ENCODE measurements around the gene TSR3. TPM values are rescaled to one million over a fixed set of nuclear protein-coding genes. Genes with fewer than 3 reads are reported as not detected.

Gene TSR3
- total and polyA plus RNA-seq, 4 donors = 20.3 to 29.9 (median 28.9) TPM

GRCh38 chr16:1395444-1396031 lies 43.9 kb upstream of the TSR3 start:
- H3K4me1 ChIP-seq (ENCODE audit: control insufficient read depth in 4 of 4, insufficient read depth in 4 of 4, low read length in 3 of 4) = no peaks in the 10 kb centered on the region
- H3K9ac ChIP-seq (ENCODE audit: low read depth in 1 of 2, low read length in 2 of 2) = no peak overlapping the region
- H3K27me3 ChIP-seq (ENCODE audit: control insufficient read depth in 4 of 4, insufficient read depth in 4 of 4, low read length in 3 of 4) = no peaks in the 10 kb centered on the region
- no peak for DNase-seq (ENCODE audit: low spot score)
- H3K9me3 ChIP-seq (ENCODE audit: control insufficient read depth in 4 of 4, low read length in 3 of 4) = no peaks in the 10 kb centered on the region
- peaks cover 7 to 49% (median 22%) of the 10 kb centered on the region in 4 donors for H3K36me3 ChIP-seq (ENCODE audit: control insufficient read depth in 4 of 4, insufficient read depth in 3 of 4, low read depth in 1 of 4, low read length in 3 of 4)
- no peak overlapping the region for H3K4me3 ChIP-seq (ENCODE audit: low read depth in 1 of 3, low read length in 3 of 3)
- TF ChIP-seq CTCF (IDR thresholded peaks at IDR 0.05; ENCODE audit: low read depth, low read length, missing input control) (no peak), RAD21 (IDR thresholded peaks at IDR 0.05) (no peak), FOXA1 (IDR thresholded peaks at IDR 0.05) (no peak), NR2F2 (IDR thresholded peaks at IDR 0.05) (no peak), YY1 (IDR thresholded peaks at IDR 0.05) (no peak), REST (IDR thresholded peaks at IDR 0.05) (no peak), HNF4A (conservative IDR thresholded peaks at IDR 0.05) (no peak), JUND (IDR thresholded peaks at IDR 0.05) (no peak)
- H3K27ac ChIP-seq (ENCODE audit: low read depth in 1 of 2, low read length in 2 of 2) = no peak overlapping the region
- 94% methylated on average over 22 of the region's 22 CpGs for WGBS

GRCh38 chr16:1394367-1394951 lies 42.8 kb upstream of the TSR3 start:
- Histone ChIP-seq H3K4me1 (ENCODE audit: control insufficient read depth in 4 of 4, insufficient read depth in 4 of 4, low read length in 3 of 4) (no peaks in the 10 kb centered on the region), H3K27me3 (ENCODE audit: control insufficient read depth in 4 of 4, insufficient read depth in 4 of 4, low read length in 3 of 4) (no peaks in the 10 kb centered on the region), H3K9me3 (ENCODE audit: control insufficient read depth in 4 of 4, low read length in 3 of 4) (no peaks in the 10 kb centered on the region), H3K27ac (ENCODE audit: low read depth in 1 of 2, low read length in 2 of 2) (no peak overlapping the region), H3K36me3 (ENCODE audit: control insufficient read depth in 4 of 4, insufficient read depth in 3 of 4, low read depth in 1 of 4, low read length in 3 of 4) (peaks cover 12 to 54% (median 26%) of the 10 kb centered on the region in 4 donors), H3K4me3 (ENCODE audit: low read depth in 1 of 3, low read length in 3 of 3) (no peak overlapping the region), H3K9ac (ENCODE audit: low read depth in 1 of 2, low read length in 2 of 2) (no peak overlapping the region)
- DNase-seq (ENCODE audit: low spot score) = no peak
- no peak for TF ChIP-seq RXRA (IDR thresholded peaks at IDR 0.05)
- TF ChIP-seq GABPA (IDR thresholded peaks at IDR 0.05 in 1 of 2, conservative IDR thresholded peaks at IDR 0.05 in 1 of 2) = no peak
- no peak for TF ChIP-seq CTCF (IDR thresholded peaks at IDR 0.05; ENCODE audit: low read depth, low read length, missing input control)
- no peak for TF ChIP-seq JUND (IDR thresholded peaks at IDR 0.05)
- TF ChIP-seq TAF1 (conservative IDR thresholded peaks at IDR 0.05) = no peak
- TF ChIP-seq, protein P1, sequence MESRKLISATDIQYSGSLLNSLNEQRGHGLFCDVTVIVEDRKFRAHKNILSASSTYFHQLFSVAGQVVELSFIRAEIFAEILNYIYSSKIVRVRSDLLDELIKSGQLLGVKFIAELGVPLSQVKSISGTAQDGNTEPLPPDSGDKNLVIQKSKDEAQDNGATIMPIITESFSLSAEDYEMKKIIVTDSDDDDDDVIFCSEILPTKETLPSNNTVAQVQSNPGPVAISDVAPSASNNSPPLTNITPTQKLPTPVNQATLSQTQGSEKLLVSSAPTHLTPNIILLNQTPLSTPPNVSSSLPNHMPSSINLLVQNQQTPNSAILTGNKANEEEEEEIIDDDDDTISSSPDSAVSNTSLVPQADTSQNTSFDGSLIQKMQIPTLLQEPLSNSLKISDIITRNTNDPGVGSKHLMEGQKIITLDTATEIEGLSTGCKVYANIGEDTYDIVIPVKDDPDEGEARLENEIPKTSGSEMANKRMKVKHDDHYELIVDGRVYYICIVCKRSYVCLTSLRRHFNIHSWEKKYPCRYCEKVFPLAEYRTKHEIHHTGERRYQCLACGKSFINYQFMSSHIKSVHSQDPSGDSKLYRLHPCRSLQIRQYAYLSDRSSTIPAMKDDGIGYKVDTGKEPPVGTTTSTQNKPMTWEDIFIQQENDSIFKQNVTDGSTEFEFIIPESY (IDR thresholded peaks at IDR 0.05) = no peak
- no peak for TF ChIP-seq REST (IDR thresholded peaks at IDR 0.05)
- no peak for TF ChIP-seq NR2F2 (IDR thresholded peaks at IDR 0.05)
- no peak for TF ChIP-seq YY1 (IDR thresholded peaks at IDR 0.05)
- TF ChIP-seq HNF4G (IDR thresholded peaks at IDR 0.05) = no peak
- TF ChIP-seq FOXA1 (IDR thresholded peaks at IDR 0.05) = no peak
- no peak for TF ChIP-seq SP1 (IDR thresholded peaks at IDR 0.05)
- no peak for TF ChIP-seq RAD21 (IDR thresholded peaks at IDR 0.05)
- TF ChIP-seq EGR1 (IDR thresholded peaks at IDR 0.05; ENCODE audit: low read depth in 2 of 2) = no peak
- WGBS = 92% methylated on average over 19 of the region's 19 CpGs

All from liver (tissue), 9 donors.